PC-3 (cell line): Measurements from ENCODE around the gene PVR.

ENCODE experiments used
- EZH2 ChIP-seq: fragments of 300-600 bp; sonication (generic); IDR thresholded peaks from one replicate; pipeline ENCODE4 v1.6.1; 2017; ENCODE audit warnings: antibody characterized with exemption, mild to moderate bottlenecking, low read length; ENCODE audit not compliant: unreplicated experiment
- EZH2phosphoT487 ChIP-seq: fragments of 300-600 bp; sonication (generic); IDR thresholded peaks from 2 replicates; pipeline ENCODE4 v1.6.1; 2018; ENCODE audit warnings: mild to moderate bottlenecking, antibody characterized with exemption, low read length, borderline replicate concordance
- TF ChIP-seq, protein P1 (sequence below): fragments of 300-600 bp; sonication (generic); conservative IDR thresholded peaks from 2 replicates; pipeline ENCODE4 v1.5.1; 2017; ENCODE audit warnings: antibody characterized with exemption, low read depth, mild to moderate bottlenecking, low read length

DNA sequence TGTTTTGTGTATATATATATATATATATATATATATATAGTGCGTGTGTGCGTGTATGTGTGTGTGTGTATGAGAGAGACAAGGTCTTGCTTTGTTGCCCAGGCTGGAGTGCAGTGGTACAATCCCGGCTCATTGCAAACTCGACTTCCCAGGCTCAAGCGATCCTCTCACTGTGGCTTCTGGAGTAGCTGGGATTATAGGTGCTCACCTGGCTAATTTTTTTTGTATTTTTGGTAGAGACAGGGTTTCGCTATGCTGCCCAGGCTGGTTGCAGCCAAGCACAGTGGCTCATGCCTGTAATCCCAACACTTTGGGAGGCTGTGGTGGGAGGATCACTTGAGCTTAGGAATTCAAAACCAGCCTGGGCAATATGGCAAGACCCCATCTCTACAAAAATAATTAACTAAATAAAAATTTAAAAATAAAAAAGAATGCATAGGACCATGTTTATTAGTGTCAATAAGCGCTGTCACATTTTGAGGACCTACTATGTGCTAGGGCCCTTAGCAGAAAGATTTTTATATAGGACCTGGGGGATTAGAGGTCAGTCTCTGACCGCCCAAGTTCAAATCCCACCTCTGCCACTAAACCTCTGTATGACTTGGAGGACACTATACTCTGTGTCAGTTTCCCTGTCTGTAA lies 1.8 kb downstream of the PVR start:
- TF ChIP-seq, protein P1, sequence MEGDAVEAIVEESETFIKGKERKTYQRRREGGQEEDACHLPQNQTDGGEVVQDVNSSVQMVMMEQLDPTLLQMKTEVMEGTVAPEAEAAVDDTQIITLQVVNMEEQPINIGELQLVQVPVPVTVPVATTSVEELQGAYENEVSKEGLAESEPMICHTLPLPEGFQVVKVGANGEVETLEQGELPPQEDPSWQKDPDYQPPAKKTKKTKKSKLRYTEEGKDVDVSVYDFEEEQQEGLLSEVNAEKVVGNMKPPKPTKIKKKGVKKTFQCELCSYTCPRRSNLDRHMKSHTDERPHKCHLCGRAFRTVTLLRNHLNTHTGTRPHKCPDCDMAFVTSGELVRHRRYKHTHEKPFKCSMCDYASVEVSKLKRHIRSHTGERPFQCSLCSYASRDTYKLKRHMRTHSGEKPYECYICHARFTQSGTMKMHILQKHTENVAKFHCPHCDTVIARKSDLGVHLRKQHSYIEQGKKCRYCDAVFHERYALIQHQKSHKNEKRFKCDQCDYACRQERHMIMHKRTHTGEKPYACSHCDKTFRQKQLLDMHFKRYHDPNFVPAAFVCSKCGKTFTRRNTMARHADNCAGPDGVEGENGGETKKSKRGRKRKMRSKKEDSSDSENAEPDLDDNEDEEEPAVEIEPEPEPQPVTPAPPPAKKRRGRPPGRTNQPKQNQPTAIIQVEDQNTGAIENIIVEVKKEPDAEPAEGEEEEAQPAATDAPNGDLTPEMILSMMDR, result no peak
- TF ChIP-seq EZH2 (no peak), EZH2phosphoT487 (no peak)
